GM18519 (cell line): ENCODE measurements around the gene ITGAL.
"Not testable (repeated sequence)": the region's sequence is repeated elsewhere in the genome, so short reads cannot be mapped to it uniquely, and the experiment has no call there.

Experiments used
- ATAC-seq: cut with Tn5 transposase; IDR thresholded peaks from one replicate; pipeline ENCODE4 v1.9.1; 2021; ENCODE audit warnings: mild to moderate bottlenecking, moderate library complexity; ENCODE audit not compliant: unreplicated experiment, low FRiP score

ITGAL gene

GRCh38 chr16:30524575-30525568, 52.3 kb downstream of the ITGAL start:
- no peak for ATAC-seq

- ATAC-seq, result no peak
Measured at GRCh38 chr16:30525844-30526136, 53.2 kb downstream of the ITGAL start.

- ATAC-seq, result peak; percentile 16
Measured at GRCh38 chr16:30526137-30526822, 53.7 kb downstream of the ITGAL start, which contains the start of gene ZNF768. ZNF768 (minus strand) TSS chr16:30526566; CDS start chr16:30526413, 153 bp downstream.

- ATAC-seq, result peak; percentile 61
Measured at GRCh38 chr16:30526823-30527634, 54.5 kb downstream of the ITGAL start.

GRCh38 chr16:30527635-30528178, 55.2 kb downstream of the ITGAL start:
- ATAC-seq, result no peak

- no peak for ATAC-seq
Measured at GRCh38 chr16:30528799-30529457, 56.4 kb downstream of the ITGAL start.

GRCh38 chr16:30530163-30531037, 57.9 kb downstream of the ITGAL start:
- no peak for ATAC-seq

GRCh38 chr16:30532285-30533145, 60.0 kb downstream of the ITGAL start:
- no peak for ATAC-seq

GRCh38 chr16:30533146-30533522, 60.6 kb downstream of the ITGAL start:
- no peak for ATAC-seq

GRCh38 chr16:30533748-30534367, 61.3 kb downstream of the ITGAL start:
- ATAC-seq, result no peak

- ATAC-seq, result no peak
Measured at GRCh38 chr16:30534368-30535105, 62.0 kb downstream of the ITGAL start, which contains the start of gene ZNF747. ZNF747 (minus strand) TSS chr16:30534858; CDS start chr16:30534679, 179 bp downstream.

- ATAC-seq, result no peak
Measured at GRCh38 chr16:30535106-30535776, 62.7 kb downstream of the ITGAL start.

- ATAC-seq, result no peak
Measured at GRCh38 chr16:30535777-30536190, 63.2 kb downstream of the ITGAL start.

- ATAC-seq, result not testable (repeated sequence)
Measured at GRCh38 chr16:30536391-30537024, 64.0 kb downstream of the ITGAL start.

- no peak for ATAC-seq
Measured at GRCh38 chr16:30539000-30539964, 66.7 kb downstream of the ITGAL start.
